ENCODE results near the gene ULBP1. TPM values are rescaled to one million over a fixed set of nuclear protein-coding genes. Genes with fewer than 3 reads are reported as not detected.
"Not testable (repeated sequence)": the region's sequence is repeated elsewhere in the genome, so short reads cannot be mapped to it uniquely, and the experiment has no call there.

ULBP1 gene
- total RNA-seq, 1 donor from 2014 or later: 2.5 TPM

DNA sequence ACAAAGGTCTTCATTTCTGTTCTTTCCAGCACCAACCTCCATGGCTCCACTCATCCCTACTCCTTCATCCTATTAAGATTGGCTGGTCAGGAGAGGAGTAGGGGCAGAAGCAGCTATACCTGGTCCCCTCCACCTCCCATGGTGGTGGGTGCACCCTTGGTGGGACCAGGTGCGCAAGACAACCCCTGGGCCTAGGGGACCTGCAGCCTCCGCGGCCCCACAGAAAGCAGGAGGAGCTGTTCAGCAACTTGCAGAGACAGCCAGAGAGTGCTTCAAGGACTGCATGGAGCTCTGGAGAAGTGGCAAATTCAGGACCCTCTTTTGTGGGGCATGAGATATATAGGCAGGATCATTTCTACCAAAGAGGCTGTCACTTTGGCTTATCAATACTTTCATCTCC is 12.1 kb upstream of the ULBP1 start:
- no peak for DNase-seq (ENCODE audit: low spot score)

DNA sequence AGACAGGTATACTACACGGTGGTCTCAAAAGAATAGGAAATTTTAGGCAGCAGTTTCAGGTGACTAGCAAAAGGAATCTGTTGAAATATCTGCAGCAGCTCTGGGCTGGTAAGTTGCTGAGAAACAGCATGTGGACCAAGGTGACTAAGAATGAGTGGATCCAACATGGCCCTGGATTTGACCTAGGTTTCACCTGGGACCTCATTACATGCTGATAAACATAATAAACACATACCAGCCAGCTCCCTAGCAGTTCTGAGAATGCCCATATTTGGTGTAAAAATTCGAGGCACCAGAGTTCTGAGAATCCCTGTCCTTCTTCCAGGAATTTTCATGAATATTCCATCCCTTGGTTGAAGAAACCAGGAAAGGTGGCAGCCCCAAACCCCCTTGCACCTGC is 10.4 kb upstream of the ULBP1 start:
- DNase-seq (ENCODE audit: low spot score): peak; percentile 17

DNA sequence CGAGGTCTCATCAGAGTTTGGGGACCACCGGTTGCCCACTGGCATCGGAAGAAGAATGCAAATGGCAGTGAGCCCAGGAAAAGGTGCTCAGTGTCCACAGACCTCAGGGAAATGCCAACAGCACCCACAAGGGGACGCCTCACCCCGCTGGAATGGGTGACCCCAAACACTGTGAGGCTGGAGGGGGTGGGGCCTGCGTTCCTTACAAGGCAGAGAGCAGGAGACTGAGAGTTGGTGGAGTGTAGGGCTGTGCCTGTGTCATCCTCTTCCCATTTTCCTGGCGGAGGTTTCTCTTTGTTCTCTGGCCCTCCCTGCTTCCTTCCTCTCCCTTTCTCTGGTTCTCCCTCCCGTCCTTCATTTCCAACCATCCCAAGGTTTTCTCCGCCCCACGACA is 9.8 kb upstream of the ULBP1 start:
- DNase-seq (ENCODE audit: low spot score): peak; percentile 10

DNA sequence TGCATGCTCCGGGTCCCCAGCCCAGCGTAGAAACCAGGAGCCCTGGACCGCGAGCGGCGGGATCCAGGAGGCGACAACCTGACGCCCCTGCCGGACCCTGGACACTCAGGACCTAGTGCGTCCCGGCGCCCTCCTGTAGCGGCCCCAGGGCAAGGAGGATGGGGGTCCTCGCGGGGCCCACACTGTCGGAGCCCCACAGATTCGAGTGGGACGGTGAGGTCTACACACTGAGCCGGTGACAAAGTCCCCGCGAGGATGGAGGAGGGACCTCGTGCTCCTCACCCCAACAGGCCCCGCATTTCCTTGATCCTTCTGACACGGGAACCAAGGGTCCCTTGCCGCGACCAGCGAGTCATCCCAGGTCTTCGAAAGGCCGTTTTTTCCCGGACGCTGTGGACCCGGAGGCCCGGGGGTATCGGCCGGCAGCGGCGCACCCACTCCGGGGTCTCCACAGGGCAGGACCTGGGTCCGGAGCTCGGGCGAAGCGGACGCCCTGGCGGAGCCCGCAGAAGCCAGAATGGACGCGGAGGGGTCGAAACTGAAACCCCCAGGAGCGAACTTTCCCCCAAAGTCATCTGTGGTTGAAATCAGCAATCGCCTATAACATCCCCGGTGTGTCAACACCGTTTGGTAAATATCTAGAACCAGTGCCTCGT is 9.3 kb upstream of the ULBP1 start:
- DNase-seq (ENCODE audit: low spot score): peak; percentile 37

DNA sequence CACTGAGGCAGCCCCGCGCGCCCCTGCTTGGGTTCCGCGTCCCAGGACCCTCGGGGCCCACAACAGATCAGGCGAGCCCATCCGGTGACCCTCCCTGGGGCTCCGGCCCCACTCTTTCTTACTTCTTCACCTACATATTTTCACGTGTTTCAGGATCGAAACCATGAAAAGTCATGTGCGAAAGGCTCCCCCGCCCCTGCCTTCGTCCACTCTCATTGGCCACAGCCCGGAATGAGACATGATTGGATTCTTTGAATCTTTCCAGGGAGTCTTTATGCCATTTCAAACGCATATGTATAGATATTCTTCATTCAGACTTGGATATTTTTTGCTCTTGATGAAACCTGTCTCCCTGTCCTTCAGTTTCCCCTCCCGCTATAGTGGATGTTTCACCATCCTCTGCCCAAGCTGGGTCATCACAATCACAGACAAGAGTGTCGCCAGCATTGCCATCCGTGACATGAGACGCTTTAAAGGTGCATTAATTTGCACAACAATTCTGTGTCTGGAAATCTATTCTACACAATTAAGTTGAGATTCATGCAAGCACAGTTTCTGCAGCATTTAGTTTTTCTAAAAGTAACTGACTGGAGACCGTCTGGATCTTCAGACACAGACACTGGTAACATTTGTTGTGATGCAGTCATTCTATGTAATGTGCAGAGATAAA is 8.6 kb upstream of the ULBP1 start:
- peak; percentile 17 for DNase-seq (ENCODE audit: low spot score)

DNA sequence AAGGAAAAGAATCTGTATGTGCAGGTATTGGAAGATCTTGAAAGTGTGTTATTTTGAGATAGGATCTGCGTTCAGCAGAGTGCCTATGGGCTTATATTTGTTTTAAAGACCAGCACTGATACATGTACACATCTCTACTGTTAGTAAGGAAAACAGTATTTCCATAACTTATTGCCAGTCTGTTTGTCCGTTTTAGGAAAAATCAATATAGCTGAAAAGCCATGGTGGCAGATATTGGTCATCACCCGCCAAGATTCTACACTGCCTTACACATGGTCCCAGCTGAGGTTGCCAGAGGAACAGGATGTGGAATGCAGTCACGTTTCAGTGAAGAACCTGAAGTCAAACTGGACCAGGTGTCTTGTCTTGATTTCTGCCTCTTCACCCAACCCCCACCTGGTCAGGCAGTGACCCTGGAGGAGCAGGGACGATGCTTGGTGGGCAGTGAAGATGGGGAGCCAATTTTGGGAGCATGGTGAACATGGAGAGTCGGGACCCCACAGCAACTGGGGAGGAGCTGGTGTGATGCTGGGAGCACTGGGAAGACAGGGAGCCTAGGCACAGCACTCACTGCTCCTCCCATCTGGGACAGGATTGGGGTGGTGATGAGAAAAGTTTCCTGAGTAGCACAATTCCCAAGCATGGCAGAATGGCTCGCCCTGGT is 8.0 kb upstream of the ULBP1 start:
- DNase-seq (ENCODE audit: low spot score): peak; percentile 15

DNA sequence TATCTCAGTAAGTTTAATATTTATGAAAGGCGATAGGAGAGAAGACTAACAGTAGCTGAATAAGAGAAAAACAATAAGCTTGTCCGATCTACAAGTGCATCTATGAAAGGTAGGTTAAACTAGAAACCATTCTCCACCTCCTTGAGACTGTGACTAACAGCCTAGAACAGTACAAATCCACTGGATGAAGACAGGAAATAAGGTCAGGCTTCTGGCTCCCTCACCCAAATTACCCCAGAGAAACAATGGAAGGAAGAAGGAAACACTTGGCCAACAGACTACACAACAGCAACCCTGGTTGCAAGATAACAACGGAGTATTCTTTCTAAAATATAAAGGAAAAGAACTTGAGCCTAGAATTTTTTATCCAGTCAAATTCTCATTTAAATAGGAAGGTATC is 5.6 kb upstream of the ULBP1 start:
- DNase-seq (ENCODE audit: low spot score): not testable (repeated sequence)

DNA sequence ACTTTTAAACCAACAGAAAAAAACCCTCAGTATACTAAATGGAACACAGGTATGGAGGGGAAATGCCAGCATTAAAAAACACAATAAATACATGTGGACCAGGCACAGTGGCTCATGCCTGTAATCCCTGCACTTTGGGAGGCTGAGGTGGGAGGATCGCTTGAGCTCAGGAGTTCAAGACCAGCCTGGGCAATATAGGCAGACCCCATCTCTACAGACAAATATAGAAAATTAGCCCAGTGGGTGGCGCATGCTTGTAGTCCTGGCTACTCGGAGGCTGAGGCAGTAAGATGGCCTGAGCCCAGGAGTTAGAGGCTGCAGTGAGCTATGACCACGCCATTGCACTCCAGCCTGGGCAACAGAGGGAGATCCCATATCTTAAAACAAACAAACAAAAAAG is 3.9 kb upstream of the ULBP1 start:
- DNase-seq (ENCODE audit: low spot score): not testable (repeated sequence)

DNA sequence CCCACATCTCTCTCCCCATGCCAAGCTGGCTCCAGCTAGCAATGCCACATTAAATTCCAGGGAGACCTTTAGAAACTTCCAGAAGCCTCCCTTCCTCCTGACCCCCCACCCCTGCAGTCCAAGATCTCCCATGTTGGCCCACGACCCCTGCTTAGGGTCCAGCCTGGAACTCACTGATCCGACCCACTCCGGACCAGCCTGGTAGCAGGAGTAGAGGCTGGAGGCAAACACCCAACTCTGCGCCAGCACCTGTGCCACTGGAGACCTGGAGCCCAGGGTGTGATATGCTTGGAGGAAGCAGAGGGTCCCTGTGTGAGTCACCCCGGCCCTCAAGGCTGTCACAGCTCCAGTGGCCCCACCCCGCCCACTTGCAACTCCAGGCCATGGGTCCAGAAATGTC is 3.3 kb upstream of the ULBP1 start:
- DNase-seq (ENCODE audit: low spot score): peak; percentile 35

DNA sequence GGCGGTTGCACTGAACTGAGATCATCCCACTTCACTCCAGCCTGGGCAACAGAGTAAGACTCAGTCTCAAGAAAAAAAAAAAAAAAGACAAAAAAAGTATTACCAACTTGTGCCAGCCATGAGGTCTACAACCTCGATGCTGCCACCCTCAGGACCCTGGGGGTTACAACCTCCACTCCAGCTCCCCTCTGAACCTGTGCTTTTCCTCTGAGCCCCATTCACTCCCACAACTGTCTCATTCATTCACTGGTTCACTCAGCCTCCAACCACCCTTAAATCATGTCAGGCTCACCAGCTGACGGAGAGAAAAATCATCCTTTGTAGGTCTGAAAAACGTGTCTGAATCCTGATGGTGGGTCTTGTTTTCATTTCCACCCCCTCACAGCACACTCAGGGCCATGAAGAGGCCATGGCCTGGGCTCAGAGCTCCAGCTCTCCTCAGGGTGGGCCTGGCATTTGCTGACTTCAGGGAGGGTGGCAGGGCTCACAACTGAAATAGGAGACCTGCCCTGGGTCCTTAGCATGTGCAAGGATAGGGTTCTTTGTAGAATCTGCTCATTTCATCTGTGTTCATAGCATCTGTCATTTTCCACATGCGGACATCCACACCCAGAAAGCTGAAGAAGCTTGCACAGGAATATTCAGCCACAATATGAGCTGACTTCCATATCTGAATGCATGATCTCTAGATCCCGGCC is 1.9 kb upstream of the ULBP1 start:
- no peak for DNase-seq (ENCODE audit: low spot score)

DNA sequence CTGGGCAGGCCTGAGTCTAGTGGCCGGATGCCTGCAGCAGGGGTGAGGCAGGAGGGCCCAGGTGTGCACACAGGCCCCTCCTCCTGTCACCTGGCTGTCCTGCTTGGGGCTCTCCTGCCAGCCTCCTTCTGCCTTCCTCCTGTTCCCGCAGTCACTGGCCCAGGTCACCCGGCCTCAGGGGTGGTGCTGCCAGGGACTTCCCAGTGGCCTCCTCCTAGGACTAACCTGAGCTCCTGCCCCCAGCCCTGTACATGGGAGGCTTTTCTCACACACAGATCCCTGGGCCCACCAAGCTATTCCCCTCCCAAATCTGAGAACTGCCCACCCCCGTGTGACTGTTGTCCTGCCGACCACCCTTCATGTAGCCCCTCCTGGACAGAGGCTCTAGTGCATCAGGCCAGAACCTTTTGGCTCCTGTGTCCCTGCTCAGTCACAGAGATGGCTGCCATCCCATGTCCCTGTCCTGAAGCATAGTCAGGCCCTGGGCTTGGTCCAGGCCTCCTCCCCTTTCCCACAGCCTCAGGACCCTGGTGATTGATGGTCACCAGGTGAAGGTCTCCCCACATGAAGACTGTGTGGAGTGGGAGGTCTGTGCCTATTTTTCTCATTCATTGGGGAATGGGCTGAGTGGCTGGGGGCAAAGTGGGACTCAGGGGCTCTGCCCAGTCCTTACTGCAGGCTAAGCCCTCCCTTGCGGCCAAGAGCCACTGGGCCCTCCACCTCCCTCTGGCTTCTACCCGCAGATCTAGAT is 1.1 kb upstream of the ULBP1 start:
- DNase-seq (ENCODE audit: low spot score): peak; percentile 41

DNA sequence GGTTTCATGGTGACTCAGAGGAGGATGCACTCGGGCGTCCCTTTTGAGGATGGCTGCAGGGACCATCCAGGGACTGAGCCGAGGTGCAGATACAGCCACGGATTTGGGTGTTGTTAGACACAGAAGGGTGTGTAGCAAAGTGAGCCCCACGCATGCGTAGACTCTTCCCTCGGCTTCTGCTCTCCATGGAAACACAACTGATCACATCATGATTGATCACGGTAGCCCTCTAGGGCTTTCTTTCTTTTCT is 606 bp upstream of the ULBP1 start:
- DNase-seq (ENCODE audit: low spot score): peak; percentile 46

DNA sequence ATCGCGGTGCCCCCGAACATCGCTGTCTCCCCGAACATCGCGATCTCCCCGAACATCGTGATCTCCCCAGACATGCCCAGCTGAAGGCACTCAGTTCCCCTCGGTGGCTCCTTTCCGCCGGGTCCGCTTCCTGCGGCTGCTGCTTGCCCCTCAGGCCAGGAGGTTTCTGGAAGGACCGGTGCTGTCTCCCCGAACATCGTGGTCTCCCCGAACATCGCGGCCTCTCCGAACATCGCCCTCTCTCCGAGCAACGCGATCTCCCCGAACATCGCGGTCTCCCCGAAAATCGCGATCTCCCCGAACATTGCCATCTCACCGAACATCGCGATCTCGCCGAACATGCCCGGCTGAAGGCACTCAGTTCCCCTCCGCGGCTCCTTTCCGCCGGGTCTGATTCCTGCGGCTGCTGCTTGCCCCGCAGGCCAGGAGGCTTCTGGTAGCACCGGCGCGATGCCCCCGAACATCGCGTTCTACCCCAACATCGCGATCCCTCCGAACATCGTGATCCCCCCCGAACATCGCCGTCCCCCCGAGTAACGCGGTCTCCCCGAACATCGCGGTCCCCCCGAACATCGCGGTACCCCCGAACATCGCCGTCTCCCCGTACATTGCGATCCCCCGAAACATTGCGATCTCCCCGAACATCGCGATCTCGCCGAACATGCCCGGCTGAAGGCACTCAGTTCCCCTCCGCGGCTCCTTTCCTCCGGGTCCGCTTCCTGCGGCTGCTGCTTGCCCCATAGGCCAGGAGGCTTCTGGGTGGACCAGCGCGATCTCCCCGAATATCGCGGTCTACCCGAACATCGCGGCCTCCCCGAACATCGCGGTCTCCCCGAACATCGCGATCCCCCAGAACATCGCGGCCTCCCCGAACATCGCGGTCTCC is 808 bp downstream of the ULBP1 start:
- peak; percentile 45 for DNase-seq (ENCODE audit: low spot score)

DNA sequence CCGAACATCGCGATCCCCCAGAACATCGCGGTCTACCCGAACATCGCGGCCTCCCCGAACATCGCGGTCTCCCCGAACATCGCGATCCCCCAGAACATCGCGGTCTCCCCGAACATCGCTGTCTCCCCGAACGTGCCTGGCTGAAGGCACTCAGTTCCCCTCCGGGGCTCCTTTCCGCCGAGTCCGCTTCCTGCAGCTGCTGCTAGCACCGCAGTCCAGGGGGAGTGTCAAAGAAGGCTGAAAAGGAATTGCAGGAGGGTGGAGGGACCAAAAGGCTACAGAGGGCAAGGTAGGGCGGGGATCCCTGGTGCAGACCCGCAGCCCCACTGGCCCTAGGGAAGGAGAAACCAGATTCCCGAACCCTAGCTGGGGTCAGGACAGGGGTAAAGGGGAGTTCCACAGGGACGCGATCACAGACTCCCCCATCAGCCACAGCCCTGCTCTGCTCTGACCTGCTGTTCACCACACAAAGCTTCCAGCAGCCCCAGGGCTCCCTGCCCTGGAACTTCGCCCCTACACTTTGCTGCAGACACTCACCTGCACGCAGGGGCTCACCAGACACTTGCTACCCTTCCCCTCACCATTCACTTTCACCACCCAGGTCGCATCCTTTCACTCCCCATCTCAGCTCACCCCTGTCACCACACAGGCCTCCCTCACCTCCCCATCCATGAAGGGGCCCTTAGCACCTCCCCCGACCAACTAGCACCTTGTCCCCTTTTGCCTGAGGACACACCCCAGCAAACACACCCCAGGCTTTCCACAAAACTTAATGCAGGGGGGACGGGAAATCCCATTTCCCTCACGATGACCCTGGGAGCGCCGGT is 1.7 kb downstream of the ULBP1 start:
- peak; percentile 45 for DNase-seq (ENCODE audit: low spot score)

DNA sequence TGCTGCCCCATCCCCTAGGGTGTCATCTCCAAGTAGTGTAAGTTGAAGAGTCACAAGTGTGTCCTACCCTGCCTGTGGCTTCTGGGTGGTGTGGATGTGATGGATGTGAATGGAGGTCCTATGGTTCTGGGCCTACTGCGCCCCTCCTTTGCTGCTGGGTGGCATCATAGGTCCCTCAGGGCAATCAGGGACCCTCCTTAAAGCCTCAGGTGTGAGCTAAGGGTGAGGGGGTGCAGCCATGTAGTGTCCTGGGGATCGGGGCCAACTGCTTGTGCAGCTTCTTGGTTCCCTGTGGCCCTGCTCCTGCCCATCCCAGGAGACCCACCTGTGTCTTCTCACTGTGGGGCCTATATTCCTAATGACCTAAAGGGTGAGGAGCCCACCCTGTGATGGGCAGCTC is 2.6 kb downstream of the ULBP1 start:
- DNase-seq (ENCODE audit: low spot score): peak; percentile 24

DNA sequence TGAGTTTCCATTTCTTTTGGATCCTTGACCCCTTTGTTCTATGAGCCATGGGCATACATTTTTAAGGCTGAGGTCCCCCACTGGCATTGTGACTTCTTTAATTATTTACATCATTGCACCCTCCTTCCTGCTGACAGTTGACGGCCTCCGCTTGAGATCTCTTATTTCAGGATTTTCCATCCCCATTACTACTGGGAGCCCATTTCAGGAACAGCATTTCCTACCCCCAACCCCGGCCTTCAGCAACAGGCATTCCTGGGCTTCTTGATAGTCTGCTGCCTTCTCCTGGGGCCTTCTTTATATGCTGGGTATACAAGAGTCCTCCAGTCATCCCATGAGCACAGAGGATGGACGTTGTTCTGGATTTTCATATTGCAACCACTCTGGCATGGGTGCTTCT is 3.8 kb downstream of the ULBP1 start:
- peak; percentile 27 for DNase-seq (ENCODE audit: low spot score)

DNA sequence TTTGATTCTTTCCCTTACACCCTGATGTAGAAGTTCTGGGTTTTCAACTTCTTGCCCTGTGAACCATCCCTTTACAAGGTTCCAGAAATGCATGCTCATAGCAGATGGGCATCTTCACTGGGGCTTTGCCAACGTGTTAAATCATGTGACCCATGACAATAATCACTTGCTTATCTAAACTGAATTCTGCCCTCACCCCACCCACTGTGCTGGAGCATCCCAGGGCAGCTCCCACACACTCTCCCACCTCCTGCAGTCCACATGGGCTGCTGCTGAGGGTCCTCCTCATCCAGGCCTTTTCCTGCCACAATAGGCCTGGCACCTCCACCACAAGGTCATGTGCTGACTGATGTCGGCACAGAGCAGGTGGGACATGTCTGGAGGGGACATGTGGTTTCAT is 4.3 kb downstream of the ULBP1 start:
- DNase-seq (ENCODE audit: low spot score): not testable (repeated sequence)

DNA sequence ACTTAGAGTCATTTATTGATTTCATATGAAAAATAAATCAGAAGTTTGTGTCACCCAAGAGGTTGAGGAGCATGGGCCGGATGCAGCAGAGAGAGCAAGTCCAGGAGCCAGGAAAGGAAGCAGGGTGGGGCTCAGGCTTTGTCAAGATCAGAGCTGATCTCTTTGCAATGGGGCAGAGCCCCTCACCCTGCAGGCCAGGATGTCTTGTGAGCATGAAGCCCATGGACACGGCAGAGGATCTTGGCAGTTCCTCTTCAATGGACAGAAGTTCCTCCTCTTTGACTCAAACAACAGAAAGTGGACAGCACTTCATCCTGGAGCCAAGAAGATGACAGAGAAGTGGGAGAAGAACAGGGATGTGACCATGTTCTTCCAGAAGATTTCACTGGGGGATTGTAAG is 5.2 kb downstream of the ULBP1 start:
- DNase-seq (ENCODE audit: low spot score): not testable (repeated sequence)

DNA sequence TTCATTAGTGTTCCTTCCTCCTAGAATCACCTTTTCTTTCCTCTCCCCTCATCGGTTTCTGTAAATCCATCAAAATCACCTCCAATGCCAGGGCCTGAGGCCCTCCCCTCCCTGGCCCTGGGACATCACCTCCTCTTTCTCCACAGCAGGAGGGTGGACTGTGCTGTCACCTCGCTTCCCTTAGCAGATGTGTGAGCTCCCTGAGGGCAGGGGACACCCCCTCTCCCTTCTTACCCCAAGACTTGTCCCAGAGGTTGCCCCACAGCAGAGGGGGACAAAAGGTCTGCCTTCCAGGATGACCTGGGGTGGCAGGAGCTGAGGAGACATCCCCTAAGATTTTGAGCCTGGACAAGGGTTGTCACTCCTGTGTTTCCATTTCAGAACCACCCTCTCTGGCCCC is 5.9 kb downstream of the ULBP1 start:
- DNase-seq (ENCODE audit: low spot score): no peak

DNA sequence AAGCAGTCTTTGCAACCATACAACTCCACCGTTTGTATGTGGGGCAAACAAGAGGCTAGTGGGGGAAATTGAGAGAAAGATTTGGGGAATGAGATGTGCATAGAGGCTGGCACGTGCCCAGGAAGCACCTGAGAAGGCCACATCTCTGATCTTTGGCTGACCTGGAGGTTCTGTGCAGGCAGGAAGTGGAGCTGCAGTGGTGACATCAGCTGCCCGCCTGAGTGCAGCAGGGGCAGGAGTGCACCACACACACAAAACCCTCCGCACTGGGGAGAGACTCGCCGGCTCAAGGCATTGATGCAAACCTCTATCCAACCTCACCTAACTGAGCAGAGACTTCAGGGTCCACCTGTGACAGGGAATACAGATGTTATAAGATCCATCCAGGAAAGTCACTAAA is 10.7 kb downstream of the ULBP1 start:
- not testable (repeated sequence) for DNase-seq (ENCODE audit: low spot score)

All from ureter (tissue), 1 donor.